Measurements from ENCODE around the gene CST11.
A peak's percentile ranks its signal among the peaks of the same experiment; 100 is the strongest.

Gene CST11

DNA sequence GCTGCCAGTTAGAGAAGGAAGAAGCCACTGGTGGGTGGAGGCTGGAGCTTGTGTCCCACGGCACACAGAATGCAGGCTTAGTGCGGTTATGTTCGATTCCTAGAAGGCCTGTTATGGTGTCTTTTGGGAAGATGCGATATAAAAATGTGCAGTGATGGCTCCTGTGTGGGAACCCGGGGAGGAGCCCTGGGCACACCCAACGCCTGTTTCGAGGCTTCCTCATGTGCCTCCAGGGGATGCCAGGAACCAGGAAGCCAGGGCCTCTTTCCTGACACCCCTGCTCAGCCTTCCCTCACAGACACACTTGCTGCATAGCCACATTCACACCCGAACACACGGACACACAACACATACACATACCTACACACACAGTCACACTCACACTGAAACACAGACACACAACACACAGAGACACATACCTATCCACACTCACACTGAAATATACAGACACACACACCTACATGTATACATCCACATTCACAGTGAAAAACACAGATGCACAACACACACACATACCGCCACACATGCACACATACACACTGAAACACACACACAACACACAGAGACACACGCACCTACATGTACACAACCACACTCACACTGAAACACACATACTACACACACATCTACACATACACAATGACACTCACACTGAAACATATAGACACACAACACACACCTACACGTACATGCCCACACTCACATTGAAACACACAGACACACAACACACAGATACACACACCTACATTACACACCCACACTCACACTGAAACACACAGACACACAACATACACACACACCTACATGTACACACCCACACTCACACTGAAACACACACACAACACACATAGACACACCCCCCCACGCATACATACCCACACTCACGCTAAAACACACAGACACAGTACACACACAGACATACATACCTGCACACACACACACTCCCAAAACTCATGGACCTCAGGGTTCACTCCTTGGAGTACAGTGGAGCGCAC, 1.2 kb upstream of the CST11 start:
- no peak for DNase-seq

DNA sequence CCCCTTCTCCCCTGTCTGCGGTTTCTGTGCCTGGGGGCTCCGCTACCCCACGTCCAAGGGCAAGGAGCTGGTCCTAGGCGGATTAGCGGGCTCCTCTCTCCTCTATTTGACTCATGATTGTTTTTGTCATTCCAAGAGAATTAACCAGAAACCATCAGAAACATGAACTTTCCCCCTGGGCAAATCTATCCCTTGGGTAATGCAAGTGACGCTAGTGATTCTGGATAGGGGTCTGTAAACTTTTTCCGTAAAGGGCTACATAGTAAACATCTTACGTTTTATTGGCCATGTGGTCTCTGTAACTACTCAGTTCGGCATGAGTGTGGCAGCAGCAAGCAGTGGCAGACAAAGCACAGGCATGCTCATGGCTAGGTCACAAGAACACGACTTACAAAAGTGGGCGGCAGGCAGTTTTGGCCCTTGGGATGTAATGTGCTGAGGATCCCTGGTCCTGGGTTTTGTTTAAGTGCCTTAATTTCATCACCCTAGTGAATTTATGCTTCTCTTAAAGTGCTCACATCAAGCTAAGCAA, 654 bp downstream of the CST11 start:
- no peak for DNase-seq

DNA sequence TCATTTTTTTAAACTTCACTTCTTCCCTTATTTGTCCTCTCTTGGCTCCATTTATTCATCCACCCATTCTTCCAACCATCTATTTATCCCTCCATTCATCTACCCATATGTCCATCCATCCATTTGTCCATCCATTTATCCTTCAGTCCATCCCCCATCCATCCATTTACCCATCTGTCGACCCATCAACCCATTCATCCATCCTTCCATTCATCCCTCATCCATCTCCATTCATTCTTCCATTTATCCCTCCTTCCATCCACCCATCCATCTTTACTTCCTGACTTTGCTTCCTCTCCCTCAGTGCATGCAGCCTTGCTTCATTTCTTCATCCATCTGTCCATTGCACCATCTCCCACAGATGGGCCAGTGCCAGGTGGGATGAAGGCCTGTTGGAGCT, 1.8 kb downstream of the CST11 start:
- no peak for DNase-seq

DNA sequence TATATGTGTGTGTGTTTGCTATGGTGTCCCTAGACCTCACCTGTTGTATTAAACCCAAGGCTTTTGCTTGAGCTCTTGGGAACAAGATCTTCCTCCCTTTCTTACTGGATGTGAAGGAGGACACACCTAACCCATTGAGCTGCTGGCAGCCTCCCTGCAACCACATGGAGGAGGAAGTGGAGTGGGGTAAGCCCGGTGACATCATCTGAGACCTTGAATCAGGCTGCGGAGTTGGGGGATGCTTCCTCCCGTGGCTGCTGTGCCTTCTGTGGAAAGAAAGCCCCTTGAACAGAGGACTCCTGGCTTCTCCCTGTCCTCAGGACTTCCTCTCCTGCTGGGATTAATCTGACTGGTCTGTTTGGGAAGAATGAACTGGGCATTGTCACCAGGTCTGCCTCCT, 3.3 kb downstream of the CST11 start:
- DNase-seq: no peak

DNA sequence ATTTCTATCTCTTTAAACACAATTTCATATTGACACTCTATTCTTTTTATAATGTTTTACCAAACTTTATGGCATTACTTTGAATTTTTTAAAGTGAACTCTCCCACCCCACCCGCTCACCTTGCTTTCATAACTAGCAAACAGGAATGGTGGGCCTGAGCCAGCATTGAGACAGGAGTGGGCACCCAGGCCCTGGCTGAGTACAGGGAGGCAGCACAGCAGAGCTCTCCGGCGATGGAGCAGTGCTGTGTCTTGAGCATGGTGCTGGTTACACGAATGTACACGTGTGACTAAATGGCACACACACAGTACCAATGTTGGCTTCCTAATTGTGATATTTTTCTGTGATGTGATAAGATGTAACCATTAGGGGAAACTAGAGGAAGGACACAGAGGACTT, 4.5 kb downstream of the CST11 start:
- no peak for DNase-seq

DNA sequence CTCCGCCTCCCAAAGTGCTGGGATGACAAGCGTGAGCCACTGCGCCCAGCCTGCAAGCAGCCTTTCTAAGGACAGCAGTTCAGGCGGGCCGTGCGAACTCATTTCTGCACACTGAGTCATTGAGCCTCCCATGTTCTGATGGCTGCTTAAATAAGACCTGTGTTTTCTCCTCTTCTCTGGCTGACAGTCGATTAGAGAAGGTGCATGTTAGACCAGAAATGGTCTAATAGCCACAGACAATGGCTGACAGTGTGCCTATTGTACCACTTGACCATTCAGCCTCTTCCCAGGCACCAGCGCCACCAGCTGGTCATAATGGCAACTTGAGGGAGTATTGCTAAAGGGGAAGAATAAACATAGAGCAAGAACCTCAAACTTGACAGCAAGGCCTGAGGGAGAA, 6.2 kb downstream of the CST11 start:
- DNase-seq: peak in 11 of 14 donors; percentile 7 to 77 (median 43)

DNA sequence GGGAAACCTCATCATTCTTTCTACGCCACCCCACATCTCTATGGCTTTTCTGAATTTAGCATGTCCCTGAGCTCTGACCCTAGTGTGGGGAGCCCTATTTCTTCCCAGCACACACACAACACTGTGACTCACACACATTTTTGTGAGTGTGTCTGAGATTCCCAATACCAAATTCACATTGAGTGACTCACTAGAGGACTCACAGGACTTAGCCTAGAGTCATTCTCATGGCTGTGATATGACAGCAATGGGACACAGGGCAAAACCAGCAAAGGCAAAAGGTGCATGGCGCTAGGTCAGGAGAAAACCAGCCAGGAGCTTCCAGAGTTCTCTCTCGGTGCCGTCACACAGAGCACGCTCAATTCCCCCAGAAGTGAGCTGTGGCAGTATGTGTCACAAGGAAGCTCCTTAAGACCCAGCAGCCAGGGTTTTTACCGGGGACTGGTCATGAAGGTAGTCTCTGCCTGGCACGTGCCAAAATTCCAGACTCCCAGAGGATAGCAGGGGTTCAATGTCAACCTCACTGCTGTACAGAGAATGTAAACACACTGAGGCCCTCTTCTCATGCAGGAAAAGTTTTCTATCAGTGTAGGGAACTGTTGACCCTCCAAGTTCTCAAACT, 7.0 kb downstream of the CST11 start:
- DNase-seq: no peak

DNA sequence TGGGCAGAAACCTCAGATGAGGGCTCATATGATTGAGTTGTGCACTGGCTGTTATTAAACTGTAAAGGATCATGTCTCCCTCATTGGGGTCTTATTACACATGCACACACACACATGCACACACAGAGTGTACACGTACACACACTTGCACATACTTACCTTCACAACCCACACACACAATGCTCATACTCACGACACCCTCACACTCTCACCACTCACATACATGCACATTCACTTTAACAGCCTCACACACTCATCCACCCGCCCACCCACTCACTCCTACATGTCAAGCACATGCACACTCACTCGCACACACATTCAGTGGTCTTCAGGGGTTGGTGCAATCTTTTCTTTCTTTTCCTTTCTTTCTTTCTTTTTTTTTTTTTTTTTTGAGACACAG, 7.8 kb downstream of the CST11 start:
- no peak for DNase-seq

DNA sequence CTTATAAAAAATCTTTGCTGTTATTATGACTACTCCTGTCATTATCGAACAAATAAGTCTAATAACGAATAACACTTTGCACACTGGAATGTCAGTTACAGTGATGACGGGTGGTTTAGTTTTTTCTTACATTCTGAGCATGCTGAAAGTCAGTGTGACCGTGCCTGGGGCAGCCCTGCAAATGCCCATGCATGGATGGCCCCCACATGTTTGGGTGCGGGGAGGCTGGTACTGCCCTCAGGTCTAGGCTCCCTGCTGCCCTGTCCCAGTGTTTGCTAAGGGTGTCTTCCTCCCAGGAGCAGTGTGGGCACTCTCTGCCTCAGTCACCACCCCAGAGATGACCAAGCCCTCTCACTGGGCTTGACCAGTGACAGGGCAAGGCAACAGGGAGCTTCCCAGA, 10.2 kb downstream of the CST11 start:
- no peak for DNase-seq

DNA sequence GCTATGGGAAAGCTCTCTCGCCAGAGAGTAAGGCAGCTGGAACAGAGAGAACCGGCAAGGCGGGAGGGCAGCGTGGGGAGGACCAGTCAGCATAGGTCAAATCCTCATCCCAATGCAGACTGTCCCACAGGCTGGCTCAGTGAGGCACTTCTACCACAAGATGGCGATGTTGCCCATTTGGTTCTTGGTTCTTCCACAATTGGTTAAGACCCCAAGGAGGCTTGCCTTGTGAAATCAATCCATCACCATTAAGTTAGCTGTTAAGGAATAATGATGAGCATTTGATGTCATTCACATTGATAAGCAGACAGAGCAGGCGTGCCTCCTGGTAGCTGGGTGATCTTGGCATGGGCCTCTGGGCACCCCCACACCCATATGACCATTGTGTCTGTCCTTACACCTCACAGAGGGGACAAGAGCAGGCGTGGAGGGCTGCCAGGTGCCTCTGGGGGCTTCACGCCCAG, 10.8 kb downstream of the CST11 start:
- DNase-seq: peak in 10 of 14 donors; percentile 12 to 59 (median 28)

DNA sequence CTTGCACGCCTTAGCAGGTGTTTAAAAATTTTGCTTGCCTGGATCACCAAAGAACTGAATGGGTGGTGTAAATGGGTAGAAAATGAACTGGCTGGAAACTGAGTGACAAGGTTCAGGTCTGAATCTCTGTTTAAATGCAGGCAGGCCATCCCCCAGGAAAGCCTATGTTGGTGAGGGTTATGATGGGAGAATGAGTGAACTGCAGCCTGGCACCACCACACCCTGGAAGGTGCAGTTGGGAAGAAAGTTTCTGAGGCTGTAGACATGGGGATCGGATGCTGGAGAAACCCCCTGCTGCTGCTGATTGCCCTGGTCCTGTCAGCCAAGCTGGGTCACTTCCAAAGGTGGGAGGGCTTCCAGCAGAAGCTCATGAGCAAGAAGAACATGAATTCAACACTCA, 12.7 kb downstream of the CST11 start:
- DNase-seq: no peak

DNA sequence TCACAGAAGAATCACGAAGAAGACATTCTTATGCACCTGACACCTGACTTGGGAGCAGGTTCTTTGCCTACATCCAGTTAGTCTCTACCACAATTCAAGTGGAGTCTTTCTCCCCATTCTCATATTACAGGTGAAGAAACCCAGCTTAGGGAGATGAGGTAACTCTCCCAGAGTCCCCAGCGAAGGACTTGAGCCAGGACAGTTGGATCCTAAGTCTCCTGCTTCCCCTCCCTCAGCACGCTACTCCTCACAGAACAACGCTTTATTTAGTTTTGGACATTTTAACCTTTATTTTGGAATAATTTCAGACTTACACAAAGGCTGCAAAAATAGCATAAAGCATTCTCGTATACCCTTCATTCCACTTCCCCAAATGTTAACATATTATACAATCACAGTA, 14.0 kb downstream of the CST11 start:
- DNase-seq: no peak

DNA sequence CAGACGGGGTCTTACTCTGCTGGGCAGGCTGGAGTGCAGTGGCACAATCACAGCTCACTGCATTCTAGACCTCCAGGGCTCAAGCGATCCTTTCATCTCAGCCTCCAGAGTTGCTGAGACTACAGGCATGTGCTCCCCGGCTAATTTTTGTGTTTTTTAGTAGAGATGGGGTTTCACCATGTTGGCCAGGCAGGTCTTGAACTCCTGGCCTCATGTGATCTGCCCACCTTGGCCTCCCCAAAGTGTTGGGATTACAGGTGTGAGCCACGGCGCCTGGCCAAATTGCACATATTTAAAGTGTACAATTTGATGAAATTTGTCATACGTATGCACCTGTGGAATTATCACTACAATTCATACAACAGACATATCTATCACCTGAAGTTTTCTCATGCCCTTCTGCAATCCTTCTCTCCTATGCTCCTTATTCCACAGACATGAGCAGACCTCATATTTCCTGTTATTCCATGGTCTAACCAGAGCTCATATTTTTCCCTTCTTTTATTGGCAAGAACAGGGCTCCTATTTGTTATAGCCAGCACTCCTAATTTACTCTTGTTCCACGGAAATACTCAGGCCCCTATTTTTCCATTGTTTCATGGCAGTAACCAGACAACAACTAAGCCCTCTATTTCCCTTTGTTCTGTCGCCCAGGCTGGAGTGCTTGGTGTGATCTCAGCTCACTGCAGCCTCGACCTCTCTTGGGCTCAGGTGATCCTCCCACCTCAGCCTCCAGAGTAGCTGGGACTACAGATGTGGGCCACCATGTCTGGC, 15.4 kb downstream of the CST11 start:
- DNase-seq: no peak

DNA sequence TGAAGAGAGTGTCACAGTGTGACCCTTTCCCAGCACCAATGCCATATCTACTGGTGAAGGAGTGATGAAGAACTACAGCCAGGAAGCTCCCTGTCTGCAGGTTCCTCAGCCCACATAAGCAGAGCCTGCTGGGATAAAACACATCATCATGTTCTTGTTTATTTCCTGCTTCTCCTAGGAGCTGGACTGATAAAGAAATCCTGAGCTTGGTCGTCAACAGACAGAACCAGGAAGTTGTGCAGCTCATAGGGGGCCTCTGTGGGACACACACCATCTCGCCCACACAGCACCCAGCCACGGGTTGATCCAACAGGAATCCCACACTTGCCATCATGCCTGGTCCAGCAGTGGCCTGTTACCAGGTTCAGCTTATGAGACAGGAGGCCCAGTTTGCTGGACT, 16.0 kb downstream of the CST11 start:
- peak in 1 of 14 donors; percentile 78 for DNase-seq

DNA sequence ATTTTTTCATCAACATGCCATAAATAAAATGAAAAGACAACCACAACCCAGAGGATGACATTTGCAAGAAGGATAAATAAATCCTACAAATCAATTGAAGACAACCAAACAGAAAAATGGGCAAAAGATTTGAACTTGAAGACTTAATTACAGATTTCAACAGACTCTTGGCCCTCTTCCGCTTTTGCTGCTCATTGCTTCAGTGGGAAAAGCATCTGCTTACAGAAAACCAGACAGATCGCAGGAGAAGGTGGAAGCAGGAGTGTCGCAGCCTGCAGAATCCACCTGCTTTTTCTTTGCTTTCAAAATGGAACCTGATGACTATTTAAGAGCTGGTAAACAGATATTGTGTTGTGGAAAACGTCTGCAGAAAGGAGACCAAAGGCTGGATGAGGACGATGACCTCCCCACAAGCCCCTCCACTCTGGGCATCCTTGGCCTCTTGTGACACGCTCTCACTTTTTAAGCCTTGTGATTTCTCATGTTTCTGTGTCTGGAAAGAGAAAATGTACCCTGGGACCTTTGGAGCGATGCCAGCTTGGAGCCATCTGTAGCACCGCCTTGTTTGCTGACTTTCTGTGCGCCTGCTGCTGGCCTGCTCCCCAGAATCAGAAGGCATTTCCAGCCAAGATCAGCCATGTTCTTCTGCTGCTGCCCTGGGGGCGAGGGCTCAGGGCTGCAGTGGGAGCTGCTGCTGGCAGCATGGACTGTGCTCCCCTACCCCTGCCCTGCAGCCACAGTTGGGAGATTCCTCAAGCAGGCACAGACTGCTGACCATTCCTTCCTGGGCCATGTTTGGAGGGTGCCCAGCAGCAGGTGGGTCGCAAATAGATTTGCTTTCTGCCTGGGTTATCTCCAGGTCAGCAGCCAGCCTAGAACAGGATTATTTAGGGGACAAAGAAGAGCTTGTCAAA, 16.8 kb downstream of the CST11 start:
- peak in 8 of 14 donors; percentile 11 to 93 (median 30) for DNase-seq

DNA sequence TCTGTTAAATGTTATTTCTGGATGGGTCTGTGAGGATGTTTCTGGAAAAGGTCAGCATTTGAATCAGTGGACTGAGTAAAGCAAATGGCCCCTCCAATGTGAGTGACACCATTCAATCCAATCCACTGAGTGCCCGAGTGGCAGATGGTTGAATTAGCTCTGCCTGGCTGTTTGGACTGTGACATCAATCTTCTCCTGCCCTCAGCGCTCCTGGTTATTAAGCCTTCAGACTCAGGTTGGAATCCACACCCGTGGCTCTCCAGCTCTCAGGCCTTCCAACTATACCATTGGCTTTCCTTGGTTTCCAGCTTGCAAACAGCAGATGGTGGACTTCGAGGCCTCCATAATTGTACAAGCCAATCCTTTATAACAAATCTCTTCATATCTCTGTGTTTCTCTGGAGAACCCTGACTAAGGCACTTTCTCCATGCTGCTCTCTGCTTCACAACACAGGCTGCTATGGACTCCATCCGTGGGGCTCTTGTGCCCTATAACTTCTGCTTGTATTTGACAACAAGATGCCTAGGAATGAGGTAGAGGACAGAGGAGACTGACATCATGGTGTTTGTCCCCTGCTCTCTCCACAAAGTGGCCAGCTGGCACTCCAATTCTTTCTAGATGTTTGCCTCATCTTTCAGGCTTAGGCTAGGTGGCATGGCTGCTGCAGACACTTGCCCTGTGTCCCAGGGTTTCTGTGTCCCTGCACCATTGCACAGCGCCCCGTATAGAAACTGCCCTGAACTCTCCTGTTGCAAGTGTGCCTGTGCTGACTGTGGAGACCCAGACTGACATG, 18.0 kb downstream of the CST11 start:
- DNase-seq: peak in 1 of 14 donors; percentile 46

DNA sequence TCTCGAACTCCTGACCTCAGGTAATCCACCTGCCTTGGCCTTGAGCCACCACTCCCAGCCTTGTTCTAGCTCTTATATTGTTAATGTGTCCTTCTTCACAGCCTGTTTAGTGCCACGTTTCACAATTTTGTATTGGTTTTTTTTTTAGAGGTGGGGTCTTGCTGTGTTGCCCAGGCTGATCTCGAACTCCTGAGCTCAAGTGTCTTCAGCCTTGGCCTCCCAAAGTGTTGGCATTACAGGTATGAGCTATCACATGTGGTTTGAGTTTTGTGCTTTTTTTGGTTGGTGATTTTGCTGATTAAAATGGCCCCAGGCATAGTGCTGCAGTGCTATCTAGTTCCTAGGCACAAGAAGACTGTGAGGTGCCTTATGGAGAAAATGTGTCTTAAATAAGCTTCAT, 19.0 kb downstream of the CST11 start:
- DNase-seq: no peak

DNA sequence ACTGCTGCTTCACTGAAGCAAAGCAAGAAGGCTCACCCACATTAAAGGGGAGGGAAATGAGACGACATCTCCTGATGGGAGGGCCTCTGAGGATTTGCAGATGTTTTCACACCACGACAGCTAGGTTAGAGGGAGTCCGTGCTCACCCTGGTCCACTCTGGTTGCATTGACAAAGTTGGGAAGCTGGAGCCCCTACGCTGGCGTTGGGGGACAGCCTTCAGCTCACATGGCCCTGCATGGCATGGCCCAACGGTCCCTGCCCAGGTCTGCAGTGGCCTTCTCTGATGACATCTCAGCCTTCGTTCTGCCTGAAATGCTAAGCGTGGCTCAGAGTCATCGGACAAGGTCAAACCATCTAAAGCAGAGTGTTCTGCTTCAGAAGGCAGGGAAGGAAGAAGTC, 27.5 kb downstream of the CST11 start:
- no peak for DNase-seq

DNA sequence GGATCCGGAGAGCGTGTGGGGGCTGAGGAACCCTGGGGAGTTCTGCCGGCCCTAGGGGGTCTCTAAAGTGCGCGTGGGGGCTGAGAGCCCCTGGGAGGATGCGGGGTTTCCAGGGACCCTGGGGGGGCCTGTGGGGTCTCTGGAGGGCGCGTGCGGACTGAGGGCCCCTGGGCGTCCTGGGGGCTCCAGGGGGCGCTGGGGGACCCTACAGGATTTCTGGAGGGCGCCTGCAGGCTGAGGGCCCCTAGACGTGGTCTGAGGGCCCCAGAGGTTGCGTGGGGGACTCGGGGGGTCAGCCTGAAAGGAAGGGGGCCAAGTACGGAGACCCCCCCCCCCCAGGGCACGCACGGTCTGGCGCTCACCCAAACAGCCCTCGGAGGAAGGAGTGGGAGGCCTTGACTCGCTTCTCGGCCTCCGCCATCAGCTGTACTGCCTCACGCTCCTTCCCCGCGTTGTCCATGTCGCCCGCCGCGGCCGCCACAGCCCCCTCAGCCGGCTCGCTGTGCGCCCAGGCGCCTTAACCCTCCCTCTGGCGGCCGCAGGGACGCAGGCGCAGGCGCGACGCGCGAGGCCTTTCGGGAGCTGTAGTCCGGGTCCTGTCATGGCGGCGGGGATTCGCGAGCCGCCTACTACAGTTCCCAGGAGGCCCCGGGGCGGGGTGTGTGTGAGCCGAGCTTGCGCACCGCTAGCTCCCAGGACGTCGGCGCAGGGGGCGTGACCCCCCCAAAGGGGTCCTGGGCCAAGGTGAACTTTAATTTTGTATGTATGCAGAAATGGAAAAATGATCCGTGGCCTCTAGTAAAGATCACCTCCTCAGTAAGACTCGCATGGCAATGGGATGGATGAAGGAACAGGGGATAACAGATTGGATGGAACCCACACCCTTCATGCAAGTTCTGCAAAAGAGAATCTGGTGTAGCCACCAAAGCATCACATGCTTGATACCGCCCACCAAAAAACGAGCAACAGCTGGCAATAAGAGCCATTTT, 31.4 kb downstream of the CST11 start, which contains the start of gene NAPB:
NAPB (minus strand) TSS at position 546 of the 989 bp plus-strand sequence; CDS start at position 460, 86 bp downstream.
- DNase-seq: peak; percentile 55 to 97 (median 92)

Data from C1 segment of cervical spinal cord (tissue), 14 donors.